ENCODE measurements around the gene CYP2R1. TPM values are rescaled to one million over a fixed set of nuclear protein-coding genes. Genes with fewer than 3 reads are reported as not detected.

CYP2R1 gene
- total RNA-seq, 1 donor from 2014 or later: 22.0 TPM

DNA sequence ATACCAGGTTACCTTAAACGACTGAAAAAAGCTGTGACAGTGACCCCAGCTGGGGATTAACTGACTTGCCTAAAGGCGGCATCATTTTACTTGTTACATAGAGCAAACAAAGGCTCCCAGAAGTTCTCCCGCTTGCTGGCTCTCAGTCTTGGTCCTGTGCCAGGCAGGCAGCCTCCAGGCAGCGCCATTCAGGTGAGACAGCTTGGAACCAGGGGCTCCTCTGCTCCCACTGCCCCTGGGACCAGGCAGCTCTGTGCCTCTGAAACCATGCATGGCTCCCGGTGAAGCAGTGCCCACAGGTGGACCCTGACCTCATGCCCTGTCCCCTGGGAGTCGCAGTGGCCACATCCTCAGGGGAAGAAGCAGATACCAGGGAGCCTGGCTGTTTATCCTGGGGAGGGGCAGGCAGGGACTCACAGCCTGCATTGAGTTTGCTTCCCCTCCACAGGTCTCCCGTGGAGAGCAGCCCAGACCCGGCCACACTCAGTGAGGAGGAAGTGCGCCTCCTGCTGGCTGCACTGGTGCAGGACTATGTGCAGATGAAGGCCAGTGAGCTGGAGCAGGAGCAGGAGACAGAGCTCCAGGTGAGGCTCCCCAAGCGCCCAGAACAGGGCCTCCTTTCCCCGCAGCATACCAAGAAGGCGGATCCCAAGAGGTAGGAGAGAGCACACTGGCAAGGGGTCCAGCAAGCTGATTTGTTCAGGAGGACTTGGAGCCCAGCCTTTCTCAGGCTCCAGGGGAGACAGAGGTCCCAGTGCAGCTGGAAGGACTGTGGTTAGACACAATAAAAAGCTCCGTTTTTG lies 15.6 kb upstream of the CYP2R1 start:
- peak; percentile 73 for DNase-seq
- ChIA-PET CTCF (interaction anchor here (0.6 to 8.4 kb wide), 72 partner anchors 9 to 453 kb away, joined by 3 to 202 read pairs (median 4); partner anchors contain the start of genes CALCB, COPB1, CYP2R1 and PDE3B), POLR2A (interaction anchor here (1.2 to 5.2 kb wide), 9 partner anchors 16 to 407 kb away, joined by 3 to 58 read pairs (median 7); partner anchors contain the start of genes CYP2R1, PDE3B and PSMA1)
- intact Hi-C loops (cut with micrococcal nuclease): loop anchor here (1.0 to 5.0 kb wide), 15 partner anchors 68 to 1700 kb away; partner anchors contain the start of genes COPB1 and FAR1
- no peak overlapping the region for H3K4me3 Mint-ChIP-seq
- H3K9me3 Mint-ChIP-seq: no peaks in the 10 kb centered on the region
- H3K36me3 Mint-ChIP-seq (ENCODE audit: low read depth): peaks cover 2% of the 10 kb centered on the region
- peaks cover 45% of the 10 kb centered on the region for H3K4me1 Mint-ChIP-seq
- ATAC-seq (ENCODE audit: low read depth): peak; percentile 47
- TF ChIP-seq, protein P1, sequence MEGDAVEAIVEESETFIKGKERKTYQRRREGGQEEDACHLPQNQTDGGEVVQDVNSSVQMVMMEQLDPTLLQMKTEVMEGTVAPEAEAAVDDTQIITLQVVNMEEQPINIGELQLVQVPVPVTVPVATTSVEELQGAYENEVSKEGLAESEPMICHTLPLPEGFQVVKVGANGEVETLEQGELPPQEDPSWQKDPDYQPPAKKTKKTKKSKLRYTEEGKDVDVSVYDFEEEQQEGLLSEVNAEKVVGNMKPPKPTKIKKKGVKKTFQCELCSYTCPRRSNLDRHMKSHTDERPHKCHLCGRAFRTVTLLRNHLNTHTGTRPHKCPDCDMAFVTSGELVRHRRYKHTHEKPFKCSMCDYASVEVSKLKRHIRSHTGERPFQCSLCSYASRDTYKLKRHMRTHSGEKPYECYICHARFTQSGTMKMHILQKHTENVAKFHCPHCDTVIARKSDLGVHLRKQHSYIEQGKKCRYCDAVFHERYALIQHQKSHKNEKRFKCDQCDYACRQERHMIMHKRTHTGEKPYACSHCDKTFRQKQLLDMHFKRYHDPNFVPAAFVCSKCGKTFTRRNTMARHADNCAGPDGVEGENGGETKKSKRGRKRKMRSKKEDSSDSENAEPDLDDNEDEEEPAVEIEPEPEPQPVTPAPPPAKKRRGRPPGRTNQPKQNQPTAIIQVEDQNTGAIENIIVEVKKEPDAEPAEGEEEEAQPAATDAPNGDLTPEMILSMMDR (IDR thresholded peaks at IDR 0.05): no peak
- H3K27ac Mint-ChIP-seq: no peak overlapping the region
- H3K27me3 Mint-ChIP-seq: peaks cover 2% of the 10 kb centered on the region

DNA sequence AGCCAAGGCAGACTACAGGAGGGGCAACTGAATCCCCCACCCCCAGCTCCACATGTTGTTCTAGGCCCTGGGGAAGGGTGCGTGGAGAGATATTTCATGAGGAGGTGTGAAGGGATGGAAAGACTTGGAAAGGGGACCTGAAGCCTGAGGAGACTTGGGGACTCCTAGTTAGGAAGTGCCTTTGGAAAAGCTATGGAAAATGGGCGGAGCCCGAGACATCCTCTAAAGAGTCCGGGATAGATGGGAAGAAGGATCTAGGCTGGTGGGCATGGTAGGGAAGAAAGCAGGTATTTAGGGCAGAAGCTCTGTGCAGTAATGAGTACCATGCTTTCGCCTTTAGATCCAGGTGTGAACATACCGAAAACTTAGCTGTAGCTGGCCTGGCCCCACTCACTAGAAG lies 15.0 kb upstream of the CYP2R1 start:
- DNase-seq (no peak), ATAC-seq (ENCODE audit: low read depth) (no peak)
- no peak overlapping the region for H3K4me3 Mint-ChIP-seq
- TF ChIP-seq, protein P1 (IDR thresholded peaks at IDR 0.05): no peak
- no peak overlapping the region for H3K27ac Mint-ChIP-seq
- H3K9me3 Mint-ChIP-seq: no peaks in the 10 kb centered on the region
- POLR2A ChIA-PET: interaction anchor here (1.2 to 5.2 kb wide), 8 partner anchors 15 to 407 kb away, joined by 5 to 58 read pairs (median 10); partner anchors contain the start of genes CYP2R1, PDE3B and PSMA1
- H3K36me3 Mint-ChIP-seq (ENCODE audit: low read depth): peaks cover 2% of the 10 kb centered on the region
- intact Hi-C loops (cut with micrococcal nuclease): loop anchor here (1.0 to 5.0 kb wide), 9 partner anchors 117 to 1700 kb away; partner anchors contain the start of genes COPB1 and FAR1
- peaks cover 45% of the 10 kb centered on the region for H3K4me1 Mint-ChIP-seq
- CTCF ChIA-PET: interaction anchor here (0.7 to 8.4 kb wide), 36 partner anchors 9 to 407 kb away, joined by 3 to 202 read pairs (median 8); partner anchors contain the start of genes CALCB, COPB1, CYP2R1 and PDE3B
- peaks cover 2% of the 10 kb centered on the region for H3K27me3 Mint-ChIP-seq

DNA sequence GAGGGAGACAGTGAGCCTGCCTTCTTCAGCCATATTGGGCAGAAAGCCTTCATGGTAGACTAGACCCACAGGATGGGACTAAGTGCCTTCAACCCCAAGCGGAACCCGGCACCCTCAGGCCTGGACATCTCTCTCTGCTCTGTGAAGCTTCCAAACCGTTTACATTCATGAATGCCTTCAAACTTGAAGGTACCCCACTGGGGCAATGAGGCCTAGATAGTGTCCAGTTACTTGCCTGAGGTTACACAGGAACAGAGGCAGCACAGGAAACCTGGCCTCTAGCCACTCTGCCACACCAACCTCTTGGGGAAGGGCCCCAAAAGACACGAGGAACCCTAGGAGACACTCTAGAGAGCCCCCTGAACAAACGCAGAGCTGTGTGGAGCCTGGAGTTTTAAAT lies 14.5 kb upstream of the CYP2R1 start:
- peak overlapping the region; percentile 71 for H3K27ac Mint-ChIP-seq
- no peaks in the 10 kb centered on the region for H3K27me3 Mint-ChIP-seq
- CTCF ChIA-PET: interaction anchor here (0.7 to 8.4 kb wide), 30 partner anchors 8 to 406 kb away, joined by 3 to 202 read pairs (median 10); partner anchors contain the start of genes CALCB, COPB1, CYP2R1 and PDE3B
- DNase-seq: no peak
- H3K4me3 Mint-ChIP-seq: no peak overlapping the region
- ATAC-seq (ENCODE audit: low read depth): no peak
- no peaks in the 10 kb centered on the region for H3K9me3 Mint-ChIP-seq
- TF ChIP-seq, protein P1 (IDR thresholded peaks at IDR 0.05): no peak
- H3K4me1 Mint-ChIP-seq: peaks cover 45% of the 10 kb centered on the region
- H3K36me3 Mint-ChIP-seq (ENCODE audit: low read depth): peaks cover 2% of the 10 kb centered on the region
- POLR2A ChIA-PET: interaction anchor here (0.8 to 5.2 kb wide), 10 partner anchors 15 to 406 kb away, joined by 3 to 58 read pairs (median 6); partner anchors contain the start of genes CYP2R1, PDE3B and PSMA1
- intact Hi-C loops (cut with micrococcal nuclease): loop anchor here (5.0 kb wide), 4 partner anchors 949 to 1701 kb away; partner anchors contain the start of gene FAR1

DNA sequence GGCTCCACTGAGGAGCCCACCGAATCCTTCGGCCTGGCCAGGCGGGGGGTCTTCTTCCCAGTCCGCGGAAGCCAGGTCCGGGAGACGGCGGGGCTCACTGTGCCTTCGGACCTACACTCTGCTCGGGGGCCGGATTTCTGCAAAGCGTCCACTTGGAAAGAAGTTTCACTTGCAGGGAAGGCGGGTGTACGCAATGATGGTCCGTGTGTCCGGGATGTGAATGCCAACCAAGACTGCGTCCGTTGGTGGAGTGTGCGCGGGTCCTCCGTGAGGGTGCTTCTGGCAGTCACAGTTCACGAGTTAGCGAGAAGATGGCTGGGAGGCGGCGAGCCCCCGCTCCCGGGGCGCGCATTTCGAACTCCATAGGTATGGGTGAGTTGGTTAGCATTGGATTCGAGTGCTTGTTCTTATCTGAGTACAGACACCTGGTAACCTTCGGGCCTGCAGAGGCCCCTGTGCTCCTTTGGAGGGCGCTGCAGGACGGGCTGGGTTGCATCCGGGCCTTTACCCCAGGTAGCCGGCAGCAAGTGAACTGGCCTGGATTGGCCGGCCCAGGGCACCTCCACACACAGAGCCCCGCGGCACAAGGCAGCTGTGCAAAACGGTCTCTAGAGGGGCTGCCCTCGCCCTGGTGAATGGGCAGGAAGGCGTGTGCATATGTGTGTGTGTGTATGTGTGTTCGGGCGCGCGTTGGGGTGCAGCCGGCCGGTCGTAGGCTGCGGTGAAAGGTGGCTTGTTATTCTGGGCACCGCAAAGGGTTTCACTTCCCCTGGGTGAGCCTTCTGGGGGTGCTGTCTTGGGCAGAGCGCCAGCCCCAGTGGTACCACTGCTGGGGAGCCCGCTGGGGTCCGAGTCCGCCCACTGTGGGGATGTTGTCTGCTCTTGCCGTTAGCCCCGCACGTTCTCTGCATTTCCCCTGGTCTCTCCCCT lies 13.3 kb upstream of the CYP2R1 start:
- ATAC-seq (ENCODE audit: low read depth): peak; percentile 78
- DNase-seq: peak; percentile 70
- ChIA-PET CTCF (interaction anchor here (0.7 to 8.4 kb wide), 16 partner anchors 11 to 385 kb away, joined by 3 to 202 read pairs (median 18); partner anchors contain the start of genes CALCB, CYP2R1 and PSMA1), POLR2A (interaction anchor here (0.8 to 5.2 kb wide), 6 partner anchors 14 to 385 kb away, joined by 3 to 58 read pairs (median 10); partner anchors contain the start of genes CYP2R1 and PSMA1)
- Mint-ChIP-seq H3K27me3 (no peaks in the 10 kb centered on the region), H3K4me1 (peaks cover 45% of the 10 kb centered on the region), H3K36me3 (ENCODE audit: low read depth) (peaks cover 2% of the 10 kb centered on the region), H3K9me3 (no peaks in the 10 kb centered on the region), H3K4me3 (peak overlapping the region; percentile 85), H3K27ac (peak overlapping the region; percentile 71)
- intact Hi-C loops (cut with micrococcal nuclease): loop anchor here (1.0 to 5.0 kb wide), 8 partner anchors 14 to 1833 kb away; partner anchors contain the start of genes C11orf58, FAR1 and PSMA1
- TF ChIP-seq, protein P1 (IDR thresholded peaks at IDR 0.05): no peak
